GM12878 (cell line): Measurements from ENCODE around the gene REPIN1. TPM values are rescaled to one million over a fixed set of nuclear protein-coding genes. Genes with fewer than 3 reads are reported as not detected.

Experiments
- BCL11A ChIP-seq: IDR thresholded peaks from 2 replicates; pipeline ENCODE4 v1.6.1; 2011; ENCODE audit warnings: low read depth, low read length
- BCLAF1 ChIP-seq: fragments of 450-650 bp; IDR thresholded peaks from 2 replicates; pipeline ENCODE4 v1.6.1; 2017; ENCODE audit warnings: antibody characterized with exemption, mild to moderate bottlenecking, moderate library complexity
- CBFB ChIP-seq: IDR thresholded peaks from 2 replicates; pipeline ENCODE4 v1.6.1; 2016; ENCODE audit warnings: antibody characterized with exemption, low read depth
- CEBPB ChIP-seq, 2 experiments: fragments of 150-350 bp in 1 of 2; IDR thresholded peaks; 2 replicates each; pipeline ENCODE4 v1.6.1; 2012 to 2014; ENCODE audit warnings: low read depth in 2 of 2, low read length in 2 of 2, borderline replicate concordance in 1 of 2, inconsistent platforms in 1 of 2
- CHD1 ChIP-seq: IDR thresholded peaks from 2 replicates; pipeline ENCODE4 v1.6.1; 2012; ENCODE audit warnings: low read depth, low read length, improper control_type of control experiment
- CREB1 ChIP-seq: IDR thresholded peaks from 2 replicates; pipeline ENCODE4 v1.6.1; 2012; ENCODE audit warnings: low read depth, mild to moderate bottlenecking, inconsistent platforms
- EP300 ChIP-seq, 2 experiments: fragments of 150-350 bp in 1 of 2; IDR thresholded peaks; 2 replicates each; pipeline ENCODE4 v1.6.1; 2011 to 2012; ENCODE audit warnings: low read depth in 2 of 2, low read length in 2 of 2, borderline replicate concordance in 1 of 2, improper control_type of control experiment in 1 of 2, inconsistent platforms in 1 of 2; ENCODE audit not compliant: control insufficient read depth in 1 of 2
- GATAD2B ChIP-seq: fragments of 450-650 bp; conservative IDR thresholded peaks from 2 replicates; pipeline ENCODE4 v1.6.1; 2017; ENCODE audit warnings: low read depth, mild to moderate bottlenecking, moderate library complexity
- IRF4 ChIP-seq: IDR thresholded peaks from 2 replicates; pipeline ENCODE4 v1.6.1; 2011; ENCODE audit warnings: low read depth, low read length
- JUND ChIP-seq: IDR thresholded peaks from 2 replicates; pipeline ENCODE4 v1.6.1; 2012; ENCODE audit warnings: low read depth, mild to moderate bottlenecking, low read length, improper control_type of control experiment, moderate library complexity
- MYC ChIP-seq: IDR thresholded peaks from 2 replicates; pipeline ENCODE4 v1.6.1; 2011; ENCODE audit warnings: mild to moderate bottlenecking, low read length, moderate library complexity, inconsistent platforms; ENCODE audit not compliant: insufficient read depth, insufficient replicate concordance, insufficient read length, severe bottlenecking
- NBN ChIP-seq: fragments of 450-650 bp; IDR thresholded peaks from 2 replicates; pipeline ENCODE4 v1.6.1; 2016
- NFYA ChIP-seq: IDR thresholded peaks from 2 replicates; pipeline ENCODE4 v1.6.1; 2011; ENCODE audit warnings: low read depth, mild to moderate bottlenecking, low read length, improper control_type of control experiment, borderline replicate concordance
- PML ChIP-seq: IDR thresholded peaks from 2 replicates; pipeline ENCODE4 v1.6.1; 2012; ENCODE audit warnings: low read length, inconsistent platforms
- RAD21 ChIP-seq: IDR thresholded peaks from 2 replicates; pipeline ENCODE4 v1.6.1; 2011; ENCODE audit warnings: mild to moderate bottlenecking, low read depth, low read length, moderate library complexity; ENCODE audit not compliant: insufficient read depth
- RELA ChIP-seq: fragments of 450-650 bp; IDR thresholded peaks from 2 replicates; pipeline ENCODE4 v1.8.0; 2014; ENCODE audit warnings: borderline replicate concordance; ENCODE audit not compliant: partially characterized antibody
- REST ChIP-seq: IDR thresholded peaks from 2 replicates; pipeline ENCODE4 v1.6.1; 2012; ENCODE audit warnings: mild to moderate bottlenecking, low read depth, low read length
- SMAD1 ChIP-seq: fragments of 450-650 bp; IDR thresholded peaks from 2 replicates; pipeline ENCODE4 v1.6.1; 2018; ENCODE audit warnings: mild to moderate bottlenecking, low read depth; ENCODE audit not compliant: partially characterized antibody
- SRF ChIP-seq, 2 experiments: IDR thresholded peaks; 2 replicates each; pipeline ENCODE4 v1.6.1; 2011; ENCODE audit warnings: low read depth in 2 of 2, low read length in 2 of 2, mild to moderate bottlenecking in 1 of 2, moderate library complexity in 1 of 2
- TAF1 ChIP-seq: IDR thresholded peaks from 2 replicates; pipeline ENCODE4 v1.6.1; 2011; ENCODE audit warnings: mild to moderate bottlenecking, low read depth, low read length, borderline replicate concordance
- TCF3 ChIP-seq: IDR thresholded peaks from 2 replicates; pipeline ENCODE4 v1.6.1; 2012; ENCODE audit warnings: low read depth, mild to moderate bottlenecking, low read length, borderline replicate concordance; ENCODE audit not compliant: insufficient read depth
- TCF7 ChIP-seq: IDR thresholded peaks from 2 replicates; pipeline ENCODE4 v1.6.1; 2014; ENCODE audit warnings: antibody characterized with exemption, borderline replicate concordance
- USF2 ChIP-seq: IDR thresholded peaks from 2 replicates; pipeline ENCODE4 v1.6.1; 2011; ENCODE audit warnings: low read depth, low read length, improper control_type of control experiment, borderline replicate concordance
- polyA plus RNA-seq, 11 experiments: library from polyadenylated mRNA; depleted of rRNA in 4 of 11; unstranded in 6 of 11; stranded (reverse) in 5 of 11; fragments of >200 nt; fragmentation: Nextera tagmentation in 4 of 11; fragmentation: Illumina TruSeq in 1 of 11; extraction: Ambion mirVana in 4 of 11; extraction: Trizol in 1 of 11; gene quantifications; 1 replicate in 1 of 11; 2 replicates in 10 of 11; pipeline versions ENCODE4 v1.2.1 to v1.2.3, GENCODE V29; 2011 to 2016; ENCODE audit warnings: inconsistent platforms in 2 of 11, missing spikeins in 2 of 11, low read depth in 1 of 11
- total RNA-seq, 4 experiments: library from RNA; depleted of rRNA in 3 of 4; stranded (reverse); fragments of >200 nt in 3 of 4; fragmentation: Illumina TruSeq in 1 of 4; extraction: Trizol in 1 of 4; gene quantifications; 2 replicates each; pipeline versions ENCODE4 v1.2.1 to v1.2.3, GENCODE V29; 2013 to 2021

Gene REPIN1
- total and polyA plus RNA-seq, 10 of the 15 experiments (the other 5 are each of a cell fraction or from before 2014, with no cell fraction given) = 5.1 to 172 (median 76.9) TPM

GRCh38 chr7:150404805-150405583, 36.4 kb downstream of the REPIN1 start (continued):
- TF ChIP-seq EP300 (IDR thresholded peaks at IDR 0.05; ENCODE audit: borderline replicate concordance in 1 of 2, control insufficient read depth in 1 of 2, low read depth in 2 of 2, low read length in 2 of 2) = peak in 1 of 2 experiments; percentile 53; a peak in 1 of 4 replicates
- no peak for TF ChIP-seq RAD21
- TF ChIP-seq NFYA = no peak
- TF ChIP-seq CBFB = no peak
- TF ChIP-seq REST = 0 out of 2 replicates have a peak, but pooled peaks have one; percentile 14
- TF ChIP-seq GATAD2B = peak; percentile 96
- no peak for TF ChIP-seq CHD1
- peak; percentile 77 for TF ChIP-seq CREB1
- no peak for TF ChIP-seq TCF7
- no peak for TF ChIP-seq NBN
- TF ChIP-seq BCLAF1 = no peak
- TF ChIP-seq IRF4 = no peak
- TF ChIP-seq SRF (IDR thresholded peaks at IDR 0.05; ENCODE audit: low read depth in 2 of 2, low read length in 2 of 2) = peak in 1 of 2 experiments; percentile 86; a peak in 2 of 4 replicates
- peak; percentile 48 for TF ChIP-seq RELA
- TF ChIP-seq PML = peak; percentile 63; the same call in 1 of the 2 replicates
- no peak for TF ChIP-seq SMAD1
- 0 out of 2 replicates have a peak, but pooled peaks have one; percentile 9 for TF ChIP-seq BCL11A
- TF ChIP-seq TAF1 = peak; percentile 81
- TF ChIP-seq CEBPB (IDR thresholded peaks at IDR 0.05; ENCODE audit: borderline replicate concordance in 1 of 2, low read depth in 2 of 2, low read length in 2 of 2) = no peak
- TF ChIP-seq JUND = no peak
- TF ChIP-seq TCF3 = no peak
- no peak for TF ChIP-seq MYC
- TF ChIP-seq USF2 = no peak
